Lower leg skin (tissue), 3 donors: Measurements from ENCODE around the gene DIS3L.

Experiments used
- CTCF ChIP-seq, 3 donors: fragments of 450-650 bp; IDR thresholded peaks; one replicate each; pipeline ENCODE4 v1.5.1; 2016; ENCODE audit warnings: antibody characterized with exemption in 3 of 3, mild to moderate bottlenecking in 3 of 3, moderate library complexity in 2 of 3
- POLR2A ChIP-seq, 2 donors: fragments of 450-650 bp; IDR thresholded peaks; one replicate each; pipeline ENCODE4 v1.6.1; 2016 to 2017; ENCODE audit warnings: antibody characterized with exemption in 2 of 2, mild to moderate bottlenecking in 1 of 2, moderate library complexity in 1 of 2

- no peak for TF ChIP-seq POLR2A (IDR thresholded peaks at IDR 0.05)
- TF ChIP-seq CTCF (IDR thresholded peaks at IDR 0.05) = no peak
Observed at GRCh38 chr15:66287461-66288057, 5.8 kb upstream of the DIS3L start.
